Femur (tissue), 1 donor: ENCODE results near the gene ANKRD36.
"Not testable (repeated sequence)": the region's sequence is repeated elsewhere in the genome, so short reads cannot be mapped to it uniquely, and the experiment has no call there.

Experiments
- DNase-seq: peaks from one replicate; pipeline ENCODE4 v3.0.0-alpha.2; 2017

The ANKRD36 gene

DNA sequence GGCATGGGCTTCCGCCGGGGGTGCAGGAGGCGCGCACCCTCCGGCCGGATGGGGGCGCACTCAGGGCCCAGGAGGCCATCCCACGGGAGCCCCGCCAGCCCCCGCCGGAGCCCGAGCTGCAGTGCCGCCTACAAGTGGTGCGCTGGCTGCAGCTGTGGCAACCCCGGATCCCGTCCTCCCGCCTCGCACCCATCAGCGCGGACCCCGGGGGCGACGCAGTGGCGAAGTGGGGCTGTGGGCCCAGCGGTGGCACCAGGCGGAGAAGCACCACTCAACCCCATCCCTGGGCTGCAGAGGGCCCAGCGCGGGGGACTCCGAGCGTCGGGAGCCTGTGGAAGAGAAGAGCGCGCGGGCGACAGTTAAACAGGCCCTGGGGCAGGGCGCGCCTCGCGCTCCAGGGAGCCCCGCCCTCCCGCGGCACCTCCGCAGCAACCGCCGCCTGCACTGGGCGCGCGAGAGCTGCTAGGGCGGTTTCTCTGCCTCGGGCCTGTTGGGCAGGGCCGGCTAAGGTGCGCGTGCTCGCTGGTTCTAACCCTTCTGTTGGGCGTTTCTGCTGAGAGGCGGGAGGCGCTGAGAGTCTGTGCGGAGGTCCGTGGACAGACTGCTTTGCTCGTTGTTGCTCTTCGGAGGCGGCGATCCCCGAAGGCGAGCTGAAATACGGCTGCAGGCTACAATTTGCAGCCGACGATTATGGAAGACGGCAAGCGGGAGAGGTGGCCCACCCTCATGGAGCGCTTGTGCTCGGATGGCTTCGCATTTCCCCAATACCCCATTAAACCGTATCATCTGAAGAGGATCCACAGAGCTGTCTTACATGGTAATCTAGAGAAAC lies at the start of gene ANKRD36:
TSS of gene ANKRD36 (plus strand) at position 104 of the 832 bp plus-strand sequence. CDS start at position 691, 587 bp downstream.
- peak; percentile 88 for DNase-seq

DNA sequence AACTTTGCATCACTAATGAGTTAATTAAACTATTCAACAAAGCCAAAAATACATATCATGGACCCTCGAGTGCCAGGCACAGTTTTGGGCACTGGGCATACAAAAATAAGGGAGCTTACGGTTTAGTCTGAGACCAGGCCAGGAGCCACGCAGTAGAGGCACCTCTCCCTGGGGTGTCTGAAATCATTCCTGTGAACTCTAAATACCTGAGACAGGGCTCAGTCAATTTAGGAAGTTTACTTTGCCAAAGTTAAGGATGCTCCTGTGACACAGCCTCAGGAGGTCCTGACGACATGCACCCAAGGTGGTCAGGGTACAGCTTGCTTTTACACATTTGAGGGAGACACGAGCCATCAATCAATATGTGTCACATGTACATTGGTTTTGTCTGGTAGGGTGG lies 46.9 kb upstream of the ANKRD36 start:
- not testable (repeated sequence) for DNase-seq

DNA sequence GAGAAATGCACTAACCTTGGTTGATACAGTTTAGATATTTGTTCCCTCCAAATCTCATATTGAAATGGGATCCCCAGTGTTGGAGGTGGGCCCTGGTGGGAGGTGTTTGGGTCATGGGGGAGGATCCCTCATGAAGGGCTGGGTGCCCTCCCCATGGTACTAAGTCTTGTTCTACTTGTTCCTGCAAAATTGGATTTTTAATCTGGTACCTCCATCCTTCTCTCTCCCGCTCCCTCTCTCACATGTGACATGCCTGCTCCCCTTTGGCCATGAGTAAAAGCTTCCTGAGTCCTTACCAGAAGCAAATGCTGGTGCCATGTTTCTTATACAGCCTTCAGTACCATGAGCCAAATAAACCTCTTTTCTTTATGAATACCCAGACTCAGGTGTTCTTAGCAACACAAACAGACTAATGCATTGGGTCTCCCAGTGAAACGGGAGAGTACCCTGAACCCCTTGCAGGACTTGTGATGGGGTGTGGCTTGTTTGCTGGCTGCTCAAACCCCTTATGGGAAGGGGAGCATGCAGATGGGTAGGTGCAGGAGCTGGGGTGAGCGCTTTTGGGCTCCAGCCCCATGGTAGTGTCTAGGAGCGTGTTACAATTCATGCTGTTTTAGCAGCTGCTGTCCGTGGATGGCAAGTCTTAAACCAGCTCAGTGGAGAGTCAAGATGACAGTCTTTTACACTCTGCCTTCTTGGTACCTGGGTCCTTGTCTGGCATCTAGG lies 45.5 kb upstream of the ANKRD36 start:
- no peak for DNase-seq

DNA sequence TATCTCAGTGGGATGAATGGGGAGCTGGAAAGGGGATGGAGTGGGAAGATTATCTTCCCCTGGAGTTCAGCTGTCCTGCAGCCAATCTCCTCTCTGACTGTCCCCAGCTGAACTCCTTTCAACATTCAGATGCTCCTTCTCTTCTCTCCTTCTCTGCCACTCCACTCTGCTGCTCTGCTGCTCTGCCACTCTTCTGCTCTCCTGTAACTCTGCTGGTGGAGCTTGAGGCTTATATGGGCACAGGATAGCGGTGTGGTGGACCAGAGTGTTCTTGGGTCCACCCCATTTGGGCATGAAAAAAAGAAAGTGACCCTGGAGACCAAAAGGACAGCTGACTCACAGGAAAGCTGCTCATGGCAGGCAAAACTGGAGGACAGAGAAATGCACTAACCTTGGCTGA lies 44.9 kb upstream of the ANKRD36 start:
- no peak for DNase-seq

DNA sequence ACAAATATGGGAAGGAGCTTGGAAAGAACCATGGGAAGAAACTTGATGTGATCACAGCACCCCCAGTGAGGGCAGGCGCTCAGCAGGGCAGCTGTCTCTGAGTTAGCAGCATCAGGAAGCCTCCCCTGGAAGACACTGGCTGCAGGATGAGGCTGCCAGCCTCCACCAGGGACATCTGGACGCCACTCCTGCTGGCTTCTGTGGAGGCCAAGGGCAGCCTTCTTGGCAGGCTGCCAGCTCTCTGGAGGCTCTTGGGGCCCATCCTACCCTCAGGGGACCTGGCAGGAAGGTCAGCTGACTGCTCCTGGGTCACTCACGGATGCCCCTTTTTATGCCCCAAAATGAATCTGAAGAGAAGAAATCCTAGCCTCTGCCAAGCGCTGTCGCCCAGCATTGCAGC lies 44.2 kb upstream of the ANKRD36 start:
- DNase-seq = not testable (repeated sequence)

DNA sequence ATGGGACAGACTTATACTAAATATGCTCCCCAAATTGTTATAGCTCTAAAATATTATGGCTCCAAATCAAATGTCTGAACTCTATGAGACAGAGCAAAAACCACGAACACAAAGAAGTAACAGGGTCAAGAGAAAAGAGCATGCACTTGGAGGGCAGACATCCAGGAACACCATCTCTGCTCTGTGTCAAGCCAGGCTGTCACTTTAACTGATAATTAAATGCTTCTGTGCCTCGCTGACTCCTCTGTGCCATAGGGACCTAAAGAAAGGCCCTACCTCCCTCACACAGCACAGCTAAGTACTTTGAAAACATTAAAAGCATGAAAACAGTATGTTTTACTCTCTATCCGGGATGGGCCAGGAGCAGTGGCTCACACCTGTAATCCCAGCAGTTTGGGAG lies 42.0 kb upstream of the ANKRD36 start:
- DNase-seq = not testable (repeated sequence)

DNA sequence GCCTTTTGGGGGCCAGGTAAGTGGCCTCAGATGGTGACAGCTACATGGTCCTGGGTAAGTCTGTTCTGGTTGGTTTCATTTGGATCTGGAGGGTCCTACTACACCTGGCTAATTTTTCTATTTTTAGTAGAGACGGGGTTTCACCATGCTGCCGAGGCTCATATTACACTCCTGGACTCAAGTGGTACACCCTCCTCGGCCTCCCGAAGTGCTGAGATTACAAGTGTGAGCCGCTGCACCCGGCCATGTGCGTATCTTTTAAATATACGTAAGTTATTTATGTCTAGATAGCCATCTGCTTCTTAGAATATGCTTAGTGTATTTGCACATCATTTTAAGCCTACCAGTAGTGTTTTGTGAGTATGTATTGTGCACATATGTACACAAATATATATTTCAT lies 35.7 kb upstream of the ANKRD36 start:
- not testable (repeated sequence) for DNase-seq

DNA sequence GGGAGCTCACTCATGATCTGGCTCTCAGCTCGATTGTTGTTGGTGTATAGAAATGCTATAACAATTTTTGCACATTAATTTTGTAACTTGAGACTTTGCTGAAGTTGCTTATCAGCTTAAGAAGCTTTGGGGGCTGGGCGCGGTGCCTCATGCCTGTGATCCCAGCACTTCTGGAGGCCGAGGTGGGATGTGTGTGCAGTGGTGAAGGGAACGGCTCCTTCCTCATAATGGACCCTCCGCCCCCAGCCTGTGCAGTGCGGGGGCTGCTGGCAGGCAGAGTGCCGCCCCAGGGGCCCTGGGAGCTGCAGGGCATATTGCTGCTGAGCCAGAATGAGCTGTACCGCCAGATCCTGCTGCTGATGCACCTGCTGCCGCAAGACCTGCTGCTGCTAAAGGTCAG lies 32.1 kb upstream of the ANKRD36 start:
- DNase-seq = not testable (repeated sequence)

DNA sequence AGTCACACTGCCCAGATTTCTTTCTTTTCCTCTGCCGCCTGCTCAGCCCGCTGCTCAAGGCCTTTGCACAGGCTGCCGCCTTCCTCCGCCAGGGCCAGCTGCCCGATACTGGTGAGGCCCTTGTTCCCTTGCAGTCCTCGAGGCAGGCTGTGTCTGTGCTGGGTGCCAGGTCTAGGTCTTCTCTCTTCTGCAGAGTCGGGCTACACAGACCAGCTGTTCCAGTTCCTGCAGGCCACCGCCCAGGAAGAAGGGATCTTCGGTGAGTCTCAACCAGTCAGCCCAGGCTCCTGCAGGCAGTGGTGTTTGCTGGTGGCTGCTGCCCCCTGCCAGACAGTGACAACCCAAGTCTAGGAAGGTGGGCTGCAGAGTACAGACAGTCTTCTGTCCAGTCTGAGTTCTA lies 30.7 kb upstream of the ANKRD36 start:
- not testable (repeated sequence) for DNase-seq

DNA sequence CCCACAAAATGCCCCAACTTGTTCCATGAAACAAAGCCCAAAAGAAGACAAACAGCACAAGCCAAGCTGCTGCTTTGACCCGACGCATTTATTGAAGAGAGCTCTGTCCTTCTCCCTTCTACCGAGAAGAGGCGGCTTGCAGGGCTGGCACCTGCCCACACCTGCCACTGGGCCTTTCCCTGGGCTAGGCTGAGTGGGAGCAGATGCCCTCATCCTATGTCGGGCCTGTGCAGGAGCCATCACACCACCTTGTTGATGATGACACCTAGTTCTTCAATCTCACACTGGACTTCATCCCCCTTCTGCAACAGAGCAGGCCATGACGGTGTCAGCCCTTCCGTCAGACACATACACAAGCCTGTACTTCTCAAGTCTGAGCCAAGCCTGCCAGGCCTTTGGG lies 29.4 kb upstream of the ANKRD36 start:
- DNase-seq = not testable (repeated sequence)

DNA sequence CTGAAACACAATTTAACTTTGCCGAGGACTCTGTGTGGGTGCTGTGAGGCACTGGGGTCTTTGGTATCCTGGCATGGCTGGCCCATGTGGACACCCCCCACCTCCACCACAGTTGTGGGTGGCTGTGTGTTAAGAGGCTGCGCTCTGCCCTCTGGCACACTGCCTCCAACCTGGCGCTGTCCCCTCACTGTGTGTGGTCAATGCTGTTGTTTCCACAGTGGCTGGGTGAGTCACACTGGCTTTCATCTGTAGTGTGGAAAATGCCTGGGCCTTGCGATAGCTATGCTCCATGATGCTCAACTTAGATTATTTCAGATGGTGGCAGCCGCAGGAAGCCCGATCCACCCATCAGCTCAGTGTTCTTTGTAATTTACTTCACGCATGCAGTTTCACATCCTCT lies 27.9 kb upstream of the ANKRD36 start:
- DNase-seq = not testable (repeated sequence)

DNA sequence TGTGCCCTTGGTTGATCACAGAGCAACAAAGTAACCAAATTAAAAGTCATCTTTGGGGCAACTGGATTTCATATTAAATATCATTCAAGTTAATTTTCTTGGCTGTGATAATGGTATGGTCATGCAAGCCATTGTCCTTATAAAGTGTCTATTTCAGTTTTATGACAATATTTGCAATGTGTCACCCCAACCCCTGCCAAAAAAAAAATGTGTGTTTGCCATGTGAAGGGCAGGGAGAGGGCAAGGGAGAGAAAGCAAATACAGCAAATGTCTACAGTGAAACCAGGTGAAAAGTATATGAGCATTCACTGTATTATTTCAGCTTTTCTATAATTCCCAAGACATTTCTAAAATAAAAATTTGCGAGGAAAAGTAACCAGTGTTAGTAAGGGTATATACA lies 24.2 kb upstream of the ANKRD36 start:
- DNase-seq = not testable (repeated sequence)

DNA sequence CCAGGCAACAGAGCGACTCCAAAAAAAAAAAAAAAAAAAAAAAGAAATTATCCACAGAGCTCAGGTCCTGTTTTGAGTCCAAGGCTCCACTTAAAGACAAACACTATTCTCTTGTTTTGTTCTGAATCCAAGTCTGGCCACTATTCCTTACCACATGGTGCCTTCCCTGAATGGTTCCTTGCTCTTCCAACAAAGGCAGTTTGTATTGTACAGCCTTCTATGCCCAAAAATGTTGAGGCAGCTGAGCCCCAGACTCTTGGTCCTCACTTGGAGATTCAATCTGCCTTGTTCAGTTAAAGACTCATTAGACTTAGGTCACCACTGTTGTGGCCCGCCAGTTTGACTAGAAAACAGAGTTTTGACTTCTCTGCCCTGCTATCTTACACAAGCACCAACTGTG lies 20.0 kb upstream of the ANKRD36 start:
- not testable (repeated sequence) for DNase-seq

DNA sequence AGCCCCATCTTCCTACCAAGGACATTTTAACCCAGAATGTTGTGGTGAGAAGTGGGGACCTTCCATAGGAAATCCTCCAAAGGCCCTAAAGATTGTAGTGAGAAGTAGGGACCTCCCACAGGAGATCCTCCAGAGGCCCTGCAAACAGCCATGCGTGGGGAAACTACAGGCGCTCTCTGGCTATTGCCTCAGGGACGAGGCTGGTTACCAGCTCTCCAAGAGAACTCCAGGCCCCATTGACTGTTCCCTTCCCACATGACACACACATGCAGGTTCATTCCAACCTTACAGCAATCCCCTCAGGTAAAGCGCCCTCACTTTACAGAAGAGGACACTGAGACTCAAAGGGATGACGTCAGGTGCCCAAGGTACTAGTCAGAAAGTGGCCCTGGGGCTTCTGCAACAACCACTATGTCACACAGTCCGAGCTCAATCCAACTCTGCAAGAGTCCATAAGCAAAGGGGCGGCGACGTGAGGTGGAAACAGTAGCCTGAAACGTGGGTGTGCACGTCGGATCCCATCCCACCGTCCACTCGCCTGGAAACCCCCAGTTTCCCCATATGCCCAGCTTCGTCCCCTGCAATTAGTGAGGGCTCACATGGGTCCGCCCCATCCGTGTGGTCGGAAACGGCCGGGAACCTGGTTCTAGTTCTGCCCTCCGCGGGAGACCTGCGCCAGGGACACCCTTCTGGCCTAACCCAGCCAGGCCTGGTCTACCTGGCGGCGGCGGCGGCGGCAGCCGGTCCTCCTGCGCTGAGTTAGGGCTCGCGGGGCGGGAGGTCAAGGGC lies 18.8 kb upstream of the ANKRD36 start:
- DNase-seq = not testable (repeated sequence)

DNA sequence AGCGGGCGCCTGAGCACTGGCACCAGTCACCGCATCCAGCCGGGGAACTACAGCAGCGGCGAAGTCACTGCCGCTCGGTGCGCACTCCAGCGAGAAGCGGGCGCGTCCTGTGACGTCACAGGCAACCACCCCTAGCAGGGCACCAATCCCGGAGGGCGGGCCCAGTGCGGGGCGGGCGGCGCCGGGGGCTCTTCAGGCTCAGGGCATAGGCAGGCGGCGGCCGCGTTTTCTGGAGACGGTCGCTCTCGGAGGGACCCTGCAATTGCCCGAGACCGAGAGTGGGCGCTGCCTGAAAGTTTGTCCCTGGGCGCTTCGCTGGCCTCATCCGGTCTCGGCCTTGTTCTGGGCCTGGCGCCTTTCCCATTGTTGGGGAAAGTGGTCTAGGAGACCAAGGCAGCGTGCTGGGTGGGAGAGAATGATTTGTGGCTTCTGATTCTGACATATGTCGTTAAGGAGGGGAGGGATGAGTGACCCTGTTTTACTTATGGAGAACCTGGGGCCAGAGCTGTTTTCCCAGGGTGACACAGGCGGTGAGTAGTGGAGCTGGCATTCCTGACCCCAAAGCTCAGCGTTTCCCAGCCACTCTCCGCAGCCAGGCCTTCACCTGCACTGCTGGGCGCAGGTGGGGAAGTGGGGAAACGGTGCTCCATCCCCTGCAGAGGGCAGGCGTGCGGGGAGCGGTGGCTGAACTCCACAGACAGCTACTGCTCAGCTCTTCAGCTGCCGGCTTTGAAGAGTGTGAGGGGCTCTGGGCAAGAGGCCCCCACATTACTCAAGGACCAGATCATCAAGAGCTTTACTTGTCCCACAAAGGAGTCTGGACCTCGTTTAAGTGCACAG lies 18.0 kb upstream of the ANKRD36 start, which contains the start of gene FAHD2B:
TSS of gene FAHD2B (minus strand) at position 111 of the 840 bp plus-strand sequence. CDS start 3,176 bp downstream, outside the sequence.
- peak; percentile 85 for DNase-seq

DNA sequence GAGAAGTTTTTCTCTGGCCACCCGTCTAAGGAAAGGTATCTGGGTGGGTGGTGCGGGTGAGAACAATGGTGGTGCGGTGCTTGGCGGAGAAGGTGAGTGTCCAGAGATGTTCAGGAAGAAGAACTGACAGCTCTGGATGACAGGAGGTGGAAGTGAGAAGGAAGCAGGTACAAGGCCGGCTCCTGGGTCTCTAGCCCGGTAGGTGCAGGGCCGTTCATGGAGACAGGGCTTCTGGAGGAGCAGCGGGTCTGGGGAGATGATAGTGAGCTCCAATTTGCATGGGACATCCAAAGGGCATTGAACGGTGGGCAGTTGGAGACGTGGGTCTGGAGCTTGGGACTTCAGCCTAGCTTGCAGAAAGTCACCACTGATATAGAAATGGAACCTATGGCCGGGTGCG lies 17.3 kb upstream of the ANKRD36 start:
- no peak for DNase-seq

DNA sequence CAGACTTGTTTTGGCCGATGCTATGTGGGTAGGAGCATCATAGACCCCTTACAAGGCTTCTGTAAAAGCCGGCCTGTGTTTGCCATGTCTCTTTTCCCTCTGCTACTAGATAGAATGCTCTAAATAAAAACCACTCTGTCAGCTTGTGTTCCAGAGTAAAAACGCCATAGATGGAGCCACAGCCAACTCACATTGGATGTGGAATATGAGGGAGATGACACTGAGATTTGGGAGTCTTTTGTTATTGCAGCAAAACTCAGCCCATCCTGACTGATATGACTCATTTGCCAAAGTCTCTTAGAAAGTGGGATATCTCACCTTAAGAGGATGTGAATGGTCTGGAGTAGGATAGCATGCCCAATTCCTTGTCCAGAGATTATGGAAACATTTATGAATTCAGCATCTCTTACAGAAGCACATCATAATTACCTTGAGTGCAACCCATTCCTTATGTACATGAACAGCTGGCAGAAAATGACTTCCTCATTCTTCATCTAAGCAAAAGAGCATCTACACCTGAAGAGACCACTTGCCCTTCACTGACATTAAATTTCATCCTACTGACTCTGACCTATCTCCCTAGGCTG lies 14.1 kb upstream of the ANKRD36 start:
- DNase-seq = not testable (repeated sequence)

DNA sequence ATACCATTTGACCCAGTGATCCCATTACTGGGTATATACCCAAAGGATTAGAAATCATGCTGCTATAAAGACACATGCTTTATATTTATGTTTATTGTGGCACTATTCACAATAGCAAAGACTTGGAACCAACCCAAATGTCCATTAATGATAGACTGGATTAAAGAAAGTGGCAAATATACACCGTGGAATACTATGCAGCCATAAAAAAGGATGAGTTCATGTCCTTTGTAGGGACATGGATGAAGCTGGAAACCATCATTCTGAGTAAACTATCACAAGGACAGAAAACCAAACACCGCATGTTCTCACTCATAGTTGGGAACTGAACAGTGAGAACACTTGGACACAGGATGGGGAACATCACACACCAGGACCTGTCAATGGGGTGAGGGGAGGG lies 6.1 kb upstream of the ANKRD36 start:
- DNase-seq = not testable (repeated sequence)

DNA sequence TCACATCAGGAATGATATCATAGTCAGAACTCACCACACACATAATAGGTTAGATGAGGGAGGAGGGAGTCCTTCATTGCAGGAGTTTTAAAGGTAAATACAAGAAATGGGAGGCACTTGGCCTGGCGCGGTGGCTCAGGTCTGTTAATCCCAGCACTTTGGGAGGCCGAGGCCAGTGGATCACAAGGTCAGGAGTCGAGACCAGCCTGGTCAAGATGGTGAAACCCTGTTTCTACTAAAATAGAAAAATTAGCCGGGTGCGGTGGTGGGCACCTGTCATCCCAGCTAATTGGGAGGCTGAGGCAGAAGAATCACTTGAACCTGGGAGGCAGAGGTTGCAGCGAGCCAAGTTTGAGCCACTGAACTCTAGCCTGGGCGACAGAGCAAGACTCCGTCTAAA lies 1.7 kb upstream of the ANKRD36 start:
- not testable (repeated sequence) for DNase-seq

DNA sequence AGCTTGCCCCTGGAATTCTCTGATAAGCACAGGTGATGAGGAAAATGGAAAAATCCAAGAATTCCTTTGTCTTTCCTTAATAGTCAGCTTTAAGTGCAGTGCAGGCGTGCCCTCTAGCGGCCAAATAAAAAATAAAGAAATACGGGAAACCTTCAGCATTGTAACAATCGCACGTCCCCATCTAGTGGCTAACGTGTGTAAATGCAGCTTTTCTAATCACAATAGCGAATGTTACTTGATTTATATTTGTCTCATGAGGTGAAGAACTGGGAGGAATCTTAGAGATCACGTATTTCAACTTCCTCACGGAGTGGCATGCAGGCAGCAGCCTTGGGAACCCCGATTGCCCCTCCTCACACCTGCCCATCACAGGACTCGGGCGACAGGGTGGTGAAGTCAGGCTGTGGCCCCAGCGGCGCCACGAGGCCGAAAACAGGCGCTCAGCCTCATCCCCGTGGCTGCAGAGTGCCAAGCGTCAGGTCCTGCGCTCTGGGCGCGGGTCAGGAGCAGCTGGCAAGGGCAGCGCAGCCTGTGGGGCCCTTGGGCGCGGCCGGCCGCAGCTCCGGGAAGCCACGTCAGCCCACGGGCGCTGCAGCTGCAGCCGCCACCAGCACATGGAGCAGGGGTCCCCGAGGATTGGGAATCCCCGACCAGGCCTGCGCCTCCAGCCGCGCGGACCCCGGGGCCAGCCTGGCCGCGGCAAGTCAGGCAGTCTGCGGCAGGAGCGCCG lies 468 bp upstream of the ANKRD36 start:
- peak; percentile 61 for DNase-seq

DNA sequence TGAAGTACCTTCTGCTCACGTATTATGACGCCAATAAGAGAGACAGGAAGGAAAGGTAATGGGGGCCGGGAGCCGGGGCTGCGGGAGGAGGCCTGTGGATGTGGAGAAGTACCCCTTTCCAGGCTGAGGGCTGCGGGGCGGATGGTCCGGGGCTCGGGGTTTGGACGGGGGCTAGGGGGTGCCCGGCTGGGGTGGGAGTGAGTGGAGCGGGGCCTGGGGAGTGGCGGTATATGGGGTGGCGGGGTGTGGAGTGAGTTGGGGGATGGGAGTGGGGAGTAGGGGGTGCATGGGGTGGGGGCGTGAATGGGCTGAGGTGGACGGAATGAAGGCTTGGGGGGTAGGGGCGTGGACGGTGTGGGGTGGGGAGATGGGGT lies 916 bp downstream of the ANKRD36 start:
- peak; percentile 18 for DNase-seq
